Panc1 (cell line): ENCODE data around the gene ARL5C. TPM values are rescaled to one million over a fixed set of nuclear protein-coding genes. Genes with fewer than 3 reads are reported as not detected.
A peak's percentile ranks its signal among the peaks of the same experiment; 100 is the strongest.

Experiments
- ATAC-seq: fragments of 200-7000 bp; cut with Tn5 transposase; 2 replicates; pipeline ENCODE4 v1.9.1; 2020; ENCODE audit warnings: mild to moderate bottlenecking, moderate library complexity
- BruUV-seq: library from RNA; stranded (reverse); fragments of 400-500 nt; replicated peaks from 2 replicates; lab custom pipeline; 2021; lab: Mats Ljungman, UMichigan
- CTCF ChIA-PET: fragments of 300-600 bp; sonication (Branson Sonifier 250); formaldehyde crosslinking; loops from one replicate; lab custom pipeline; 2022; ENCODE audit warnings: antibody characterized with exemption; lab: Charles Lee
- POLR2A ChIA-PET: fragments of 300-600 bp; sonication (Branson Sonifier 250); formaldehyde crosslinking; loops from one replicate; lab custom pipeline; 2022; ENCODE audit warnings: antibody characterized with exemption; lab: Charles Lee
- DNase-seq: peaks from one replicate; pipeline ENCODE4 v3.0.0-alpha.2; 2010; ENCODE audit warnings: low read depth, low spot score
- H3K27ac ChIP-seq: 2 replicates; pipeline ENCODE4 v1.5.1; 2011; ENCODE audit warnings: mild to moderate bottlenecking, low read length, inconsistent platforms
- H3K27me3 ChIP-seq: fragments of 200-500 bp; sonication (Bioruptor generic); 2 replicates; pipeline ENCODE4 v1.6.0; 2014; ENCODE audit warnings: low read length, inconsistent platforms; ENCODE audit not compliant: control insufficient read depth, insufficient read depth
- H3K36me3 ChIP-seq: fragments of 200-500 bp; sonication (Bioruptor generic); 2 replicates; pipeline ENCODE4 v1.5.1; 2014; ENCODE audit warnings: inconsistent platforms, mild to moderate bottlenecking, low read length, moderate library complexity; ENCODE audit not compliant: control insufficient read depth, insufficient read depth
- H3K4me1 ChIP-seq: 2 replicates; pipeline ENCODE4 v1.5.1; 2011; ENCODE audit warnings: inconsistent platforms, mild to moderate bottlenecking, low read length, moderate library complexity; ENCODE audit not compliant: control insufficient read depth, insufficient read depth
- H3K4me3 ChIP-seq, 2 experiments: 2 replicates each; pipeline ENCODE4 v1.5.1; 2011 to 2012; ENCODE audit warnings: low read depth in 2 of 2, low read length in 2 of 2, mild to moderate bottlenecking in 2 of 2, inconsistent platforms in 1 of 2, moderate library complexity in 1 of 2
- H3K9me3 ChIP-seq: fragments of 200-500 bp; sonication (Bioruptor generic); 2 replicates; pipeline ENCODE4 v1.5.1; 2014; ENCODE audit warnings: low read depth, mild to moderate bottlenecking, inconsistent platforms, low read length, moderate library complexity; ENCODE audit not compliant: control insufficient read depth, insufficient read depth
- CTCF ChIP-seq: fragments of 450-650 bp; IDR thresholded peaks from 2 replicates; pipeline ENCODE4 v1.5.1; 2017; ENCODE audit warnings: mild to moderate bottlenecking
- POLR2AphosphoS5 ChIP-seq: IDR thresholded peaks from 2 replicates; pipeline ENCODE4 v1.6.1; 2012; ENCODE audit warnings: mild to moderate bottlenecking, low read depth, low read length, moderate library complexity
- SIN3A ChIP-seq: IDR thresholded peaks from 2 replicates; pipeline ENCODE4 v1.6.1; 2012; ENCODE audit warnings: low read depth, mild to moderate bottlenecking, low read length, moderate library complexity, borderline replicate concordance; ENCODE audit not compliant: insufficient read depth
- TCF7L2 ChIP-seq: IDR thresholded peaks from 2 replicates; pipeline ENCODE4 v1.6.1; 2011; ENCODE audit warnings: mild to moderate bottlenecking, low read depth, low read length, inconsistent platforms
- in situ Hi-C: cut with HindIII; loops from 2 replicates; pipeline ENCODE4 v1.10.0; 2016; ENCODE audit warnings: low sequenced_read_pairs, low pct_unique_long_range_greater_than_20kb
- intact Hi-C: fragments of 100-400 bp; cut with micrococcal nuclease; formaldehyde crosslinking; loops from one replicate; pipeline ENCODE4 v1.10.0; 2022; ENCODE audit not compliant: unreplicated experiment
- total RNA-seq: library from RNA; stranded (reverse); gene quantifications from one replicate; pipeline ENCODE4 v1.2.1, GENCODE V29; 2021; ENCODE audit not compliant: unreplicated experiment
- TF ChIP-seq, protein P1 (sequence below), 2 experiments: IDR thresholded peaks; 2 replicates each; pipeline ENCODE4 v1.6.1; 2011 to 2012; ENCODE audit warnings: low read depth in 2 of 2, control low read depth in 1 of 2, low read length in 1 of 2, mild to moderate bottlenecking in 1 of 2, moderate library complexity in 1 of 2; ENCODE audit not compliant: insufficient read depth in 1 of 2

ARL5C gene
- total RNA-seq, 1 experiment from 2014 or later, result not detected

- no peak for DNase-seq
- TF ChIP-seq POLR2AphosphoS5 (no peak), TCF7L2 (no peak)
- H3K4me3 ChIP-seq, result no peak overlapping the region
- in situ Hi-C loops (no loop called here), intact Hi-C loops (no loop called here)
- H3K36me3 ChIP-seq, result no peaks in the 10 kb centered on the region
- CTCF ChIA-PET, result interaction anchor here (1.2 kb wide), 1 partner anchor 8 kb away, joined by 4 read pairs; no protein-coding TSS in a partner anchor
- no peak overlapping the region for H3K27ac ChIP-seq
- no TSS peak for BruUV-seq
- POLR2A ChIA-PET, result no interaction called here
- H3K27me3 ChIP-seq, result no peaks in the 10 kb centered on the region
- ATAC-seq, result no peak
- H3K9me3 ChIP-seq, result no peaks in the 10 kb centered on the region
- H3K4me1 ChIP-seq, result peaks cover 4% of the 10 kb centered on the region; the same call in 1 of the 2 replicates
Observed at GRCh38 chr17:39166437-39167335, 725 bp upstream of the ARL5C start.

GRCh38 chr17:39165178-39165840 is 652 bp downstream of the ARL5C start:
- no peak for DNase-seq
- no peak overlapping the region for H3K27ac ChIP-seq
- no TSS peak for BruUV-seq
- TF ChIP-seq CTCF, result no peak
- no peak for TF ChIP-seq SIN3A
- no peak for TF ChIP-seq TCF7L2
- TF ChIP-seq, protein P1, sequence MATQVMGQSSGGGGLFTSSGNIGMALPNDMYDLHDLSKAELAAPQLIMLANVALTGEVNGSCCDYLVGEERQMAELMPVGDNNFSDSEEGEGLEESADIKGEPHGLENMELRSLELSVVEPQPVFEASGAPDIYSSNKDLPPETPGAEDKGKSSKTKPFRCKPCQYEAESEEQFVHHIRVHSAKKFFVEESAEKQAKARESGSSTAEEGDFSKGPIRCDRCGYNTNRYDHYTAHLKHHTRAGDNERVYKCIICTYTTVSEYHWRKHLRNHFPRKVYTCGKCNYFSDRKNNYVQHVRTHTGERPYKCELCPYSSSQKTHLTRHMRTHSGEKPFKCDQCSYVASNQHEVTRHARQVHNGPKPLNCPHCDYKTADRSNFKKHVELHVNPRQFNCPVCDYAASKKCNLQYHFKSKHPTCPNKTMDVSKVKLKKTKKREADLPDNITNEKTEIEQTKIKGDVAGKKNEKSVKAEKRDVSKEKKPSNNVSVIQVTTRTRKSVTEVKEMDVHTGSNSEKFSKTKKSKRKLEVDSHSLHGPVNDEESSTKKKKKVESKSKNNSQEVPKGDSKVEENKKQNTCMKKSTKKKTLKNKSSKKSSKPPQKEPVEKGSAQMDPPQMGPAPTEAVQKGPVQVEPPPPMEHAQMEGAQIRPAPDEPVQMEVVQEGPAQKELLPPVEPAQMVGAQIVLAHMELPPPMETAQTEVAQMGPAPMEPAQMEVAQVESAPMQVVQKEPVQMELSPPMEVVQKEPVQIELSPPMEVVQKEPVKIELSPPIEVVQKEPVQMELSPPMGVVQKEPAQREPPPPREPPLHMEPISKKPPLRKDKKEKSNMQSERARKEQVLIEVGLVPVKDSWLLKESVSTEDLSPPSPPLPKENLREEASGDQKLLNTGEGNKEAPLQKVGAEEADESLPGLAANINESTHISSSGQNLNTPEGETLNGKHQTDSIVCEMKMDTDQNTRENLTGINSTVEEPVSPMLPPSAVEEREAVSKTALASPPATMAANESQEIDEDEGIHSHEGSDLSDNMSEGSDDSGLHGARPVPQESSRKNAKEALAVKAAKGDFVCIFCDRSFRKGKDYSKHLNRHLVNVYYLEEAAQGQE (IDR thresholded peaks at IDR 0.05; ENCODE audit: insufficient read depth in 1 of 2, low read depth in 2 of 2, low read length in 1 of 2), result no peak
- TF ChIP-seq POLR2AphosphoS5, result no peak
- H3K4me1 ChIP-seq, result peaks cover 4% of the 10 kb centered on the region; the same call in 1 of the 2 replicates
- H3K4me3 ChIP-seq, result peak overlapping the region in 1 of 2 experiments; percentile 17; a peak in 1 of 4 replicates
- ChIA-PET POLR2A (no interaction called here), CTCF (interaction anchor here (0.5 to 1.8 kb wide), 7 partner anchors 10 to 321 kb away, joined by 3 to 11 read pairs (median 5); no protein-coding TSS in a partner anchor)
- no peaks in the 10 kb centered on the region for H3K27me3 ChIP-seq
- no peaks in the 10 kb centered on the region for H3K36me3 ChIP-seq
- no peaks in the 10 kb centered on the region for H3K9me3 ChIP-seq
- intact Hi-C loops (no loop called here), in situ Hi-C loops (no loop called here)
- ATAC-seq, result no peak
